ENCODE results near the gene CUL2.

Gene CUL2

GRCh38 chr10:35092851-35093250, 2.7 kb upstream of the CUL2 start:
- Histone ChIP-seq H3K23ac (ENCODE audit: low read depth, low read length, poor library complexity) (no peak overlapping the region), H3K4me2 (ENCODE audit: insufficient read depth, low read length, poor library complexity, severe bottlenecking) (no peak overlapping the region), H3K36me3 (replicated peaks in 1 of 2; ENCODE audit: control insufficient read depth in 2 of 2, insufficient read depth in 2 of 2, low read length in 2 of 2) (peaks cover 0 to 2% of the 10 kb centered on the region in 2 donors), H3K9ac (ENCODE audit: low read depth, low read length, poor library complexity) (no peak overlapping the region), H3K18ac (ENCODE audit: low read length) (no peak overlapping the region), H4K8ac (ENCODE audit: low read depth, low read length) (no peak overlapping the region), H2AFZ (ENCODE audit: low read length) (no peak overlapping the region), H3K4me3 (ENCODE audit: low read length in 2 of 2) (no peak overlapping the region), H2BK5ac (ENCODE audit: low read length) (no peak overlapping the region), H2AK5ac (ENCODE audit: low read depth, low read length) (no peak overlapping the region), H3K4me1 (ENCODE audit: control insufficient read depth in 2 of 2, insufficient read depth in 1 of 2, low read depth in 1 of 2, low read length in 2 of 2) (peaks cover 1 to 4% of the 10 kb centered on the region in 2 donors), H3K4ac (ENCODE audit: low read length) (no peak overlapping the region), H2BK15ac (ENCODE audit: low read length) (no peak overlapping the region), H2BK12ac (ENCODE audit: low read length) (no peak overlapping the region), H2BK120ac (ENCODE audit: low read depth, low read length) (no peak overlapping the region), H3K79me1 (ENCODE audit: low read depth, low read length) (peaks cover 10% of the 10 kb centered on the region), H3K27me3 (ENCODE audit: control insufficient read depth in 3 of 3, insufficient read depth in 3 of 3, low read depth in 1 of 3, low read length in 3 of 3) (no peaks in the 10 kb centered on the region), H3K9me3 (replicated peaks in 1 of 2; ENCODE audit: control insufficient read depth in 2 of 2, insufficient read depth in 1 of 2, low read depth in 1 of 2, low read length in 2 of 2) (peaks cover 0 to 4% of the 10 kb centered on the region in 2 donors), H3K27ac (replicated peaks; ENCODE audit: low read length) (no peak overlapping the region), H4K91ac (ENCODE audit: low read depth, low read length, poor library complexity) (no peak overlapping the region), H3K14ac (ENCODE audit: low read length) (no peak overlapping the region)
- WGBS, 2 donors (ENCODE audit: extremely low coverage in 2 of 2, insufficient read length in 2 of 2, insufficient replicate concordance in 1 of 2), result no CpG with 5 or more reads among the region's 1 CpG
- DNase-seq (ENCODE audit: low spot score), result no peak

- Histone ChIP-seq H4K91ac (ENCODE audit: low read depth, low read length, poor library complexity) (no peak overlapping the region), H3K18ac (ENCODE audit: low read length) (no peak overlapping the region), H3K4me3 (ENCODE audit: low read length in 2 of 2) (no peak overlapping the region), H3K27ac (replicated peaks; ENCODE audit: low read length) (no peak overlapping the region), H2BK12ac (ENCODE audit: low read length) (no peak overlapping the region), H2AFZ (ENCODE audit: low read length) (no peak overlapping the region), H3K36me3 (replicated peaks in 1 of 2; ENCODE audit: control insufficient read depth in 2 of 2, insufficient read depth in 2 of 2, low read length in 2 of 2) (peaks cover 0 to 8% of the 10 kb centered on the region in 2 donors), H3K14ac (ENCODE audit: low read length) (no peak overlapping the region), H4K8ac (ENCODE audit: low read depth, low read length) (no peak overlapping the region), H2AK5ac (ENCODE audit: low read depth, low read length) (no peak overlapping the region), H3K9me3 (replicated peaks in 1 of 2; ENCODE audit: control insufficient read depth in 2 of 2, insufficient read depth in 1 of 2, low read depth in 1 of 2, low read length in 2 of 2) (peaks cover 0 to 4% of the 10 kb centered on the region in 2 donors), H3K4me2 (ENCODE audit: insufficient read depth, low read length, poor library complexity, severe bottlenecking) (no peak overlapping the region), H3K27me3 (ENCODE audit: control insufficient read depth in 3 of 3, insufficient read depth in 3 of 3, low read depth in 1 of 3, low read length in 3 of 3) (no peaks in the 10 kb centered on the region), H3K79me1 (ENCODE audit: low read depth, low read length) (peaks cover 10% of the 10 kb centered on the region), H3K23ac (ENCODE audit: low read depth, low read length, poor library complexity) (no peak overlapping the region), H3K4ac (ENCODE audit: low read length) (no peak overlapping the region), H2BK5ac (ENCODE audit: low read length) (no peak overlapping the region), H2BK120ac (ENCODE audit: low read depth, low read length) (no peak overlapping the region), H3K4me1 (ENCODE audit: control insufficient read depth in 2 of 2, insufficient read depth in 1 of 2, low read depth in 1 of 2, low read length in 2 of 2) (peaks cover 1 to 4% of the 10 kb centered on the region in 2 donors), H3K9ac (ENCODE audit: low read depth, low read length, poor library complexity) (no peak overlapping the region), H2BK15ac (ENCODE audit: low read length) (peak overlapping the region; percentile 26)
- WGBS, 2 donors (ENCODE audit: extremely low coverage in 2 of 2, insufficient read length in 2 of 2, insufficient replicate concordance in 1 of 2), result no CpG with 5 or more reads among the region's 11 CpGs
- no peak for DNase-seq (ENCODE audit: low spot score)
These were observed 2.1 kb upstream of the CUL2 start for GRCh38 chr10:35091994-35092790.

- Histone ChIP-seq H3K23ac (ENCODE audit: low read depth, low read length, poor library complexity) (peak overlapping the region; percentile 57), H3K79me1 (ENCODE audit: low read depth, low read length) (peaks cover 14% of the 10 kb centered on the region), H3K36me3 (replicated peaks in 1 of 2; ENCODE audit: control insufficient read depth in 2 of 2, insufficient read depth in 2 of 2, low read length in 2 of 2) (peaks cover 0 to 8% of the 10 kb centered on the region in 2 donors), H3K18ac (ENCODE audit: low read length) (peak overlapping the region; percentile 80), H3K4me2 (ENCODE audit: insufficient read depth, low read length, poor library complexity, severe bottlenecking) (peak overlapping the region; percentile 69), H4K91ac (ENCODE audit: low read depth, low read length, poor library complexity) (no peak overlapping the region), H3K27me3 (ENCODE audit: control insufficient read depth in 3 of 3, insufficient read depth in 3 of 3, low read depth in 1 of 3, low read length in 3 of 3) (no peaks in the 10 kb centered on the region), H3K4me1 (ENCODE audit: control insufficient read depth in 2 of 2, insufficient read depth in 1 of 2, low read depth in 1 of 2, low read length in 2 of 2) (peaks cover 1 to 4% of the 10 kb centered on the region in 2 donors), H3K9ac (ENCODE audit: low read depth, low read length, poor library complexity) (no peak overlapping the region), H2BK12ac (ENCODE audit: low read length) (no peak overlapping the region), H3K14ac (ENCODE audit: low read length) (peak overlapping the region; percentile 38), H3K4ac (ENCODE audit: low read length) (no peak overlapping the region), H2BK120ac (ENCODE audit: low read depth, low read length) (no peak overlapping the region), H2AK5ac (ENCODE audit: low read depth, low read length) (peak overlapping the region; percentile 63), H2BK5ac (ENCODE audit: low read length) (peak overlapping the region; percentile 93), H4K8ac (ENCODE audit: low read depth, low read length) (no peak overlapping the region), H3K27ac (replicated peaks; ENCODE audit: low read length) (no peak overlapping the region), H2BK15ac (ENCODE audit: low read length) (no peak overlapping the region), H3K9me3 (replicated peaks in 1 of 2; ENCODE audit: control insufficient read depth in 2 of 2, insufficient read depth in 1 of 2, low read depth in 1 of 2, low read length in 2 of 2) (peaks cover 0 to 4% of the 10 kb centered on the region in 2 donors), H3K4me3 (ENCODE audit: low read length in 2 of 2) (peak overlapping the region; percentile 85 to 91), H2AFZ (ENCODE audit: low read length) (peak overlapping the region; percentile 96)
- WGBS, 2 donors (ENCODE audit: extremely low coverage in 2 of 2, insufficient read length in 2 of 2, insufficient replicate concordance in 1 of 2), result no CpG with 5 or more reads among the region's 27 CpGs
- DNase-seq (ENCODE audit: low spot score), result no peak
These were observed 455 bp downstream of the CUL2 start for GRCh38 chr10:35089611-35090161.

GRCh38 chr10:35083242-35083641, 6.9 kb downstream of the CUL2 start:
- no peaks in the 10 kb centered on the region for H3K27me3 ChIP-seq (ENCODE audit: control insufficient read depth in 3 of 3, insufficient read depth in 3 of 3, low read depth in 1 of 3, low read length in 3 of 3)
- no peak overlapping the region for H2AFZ ChIP-seq (ENCODE audit: low read length)
- no peak overlapping the region for H4K91ac ChIP-seq (ENCODE audit: low read depth, low read length, poor library complexity)
- H2BK120ac ChIP-seq (ENCODE audit: low read depth, low read length), result no peak overlapping the region
- no peak overlapping the region for H4K8ac ChIP-seq (ENCODE audit: low read depth, low read length)
- no peaks in the 10 kb centered on the region for H3K4me1 ChIP-seq (ENCODE audit: control insufficient read depth in 2 of 2, insufficient read depth in 1 of 2, low read depth in 1 of 2, low read length in 2 of 2)
- H3K4me3 ChIP-seq (ENCODE audit: low read length in 2 of 2), result no peak overlapping the region
- peaks cover 4% of the 10 kb centered on the region for H3K79me1 ChIP-seq (ENCODE audit: low read depth, low read length)
- no peak overlapping the region for H3K4me2 ChIP-seq (ENCODE audit: insufficient read depth, low read length, poor library complexity, severe bottlenecking)
- H2BK12ac ChIP-seq (ENCODE audit: low read length), result no peak overlapping the region
- WGBS, 2 donors (ENCODE audit: extremely low coverage in 2 of 2, insufficient read length in 2 of 2, insufficient replicate concordance in 1 of 2), result no CpG with 5 or more reads among the region's 1 CpG
- peaks cover 3 to 12% of the 10 kb centered on the region in 2 donors for H3K36me3 ChIP-seq (replicated peaks in 1 of 2; ENCODE audit: control insufficient read depth in 2 of 2, insufficient read depth in 2 of 2, low read length in 2 of 2)
- H3K9ac ChIP-seq (ENCODE audit: low read depth, low read length, poor library complexity), result no peak overlapping the region
- H3K27ac ChIP-seq (replicated peaks; ENCODE audit: low read length), result no peak overlapping the region
- no peak overlapping the region for H3K18ac ChIP-seq (ENCODE audit: low read length)
- no peak overlapping the region for H2BK5ac ChIP-seq (ENCODE audit: low read length)
- H3K14ac ChIP-seq (ENCODE audit: low read length), result no peak overlapping the region
- no peak overlapping the region for H2AK5ac ChIP-seq (ENCODE audit: low read depth, low read length)
- H3K9me3 ChIP-seq (replicated peaks in 1 of 2; ENCODE audit: control insufficient read depth in 2 of 2, insufficient read depth in 1 of 2, low read depth in 1 of 2, low read length in 2 of 2), result peaks cover 0 to 25% of the 10 kb centered on the region in 2 donors
- H3K23ac ChIP-seq (ENCODE audit: low read depth, low read length, poor library complexity), result no peak overlapping the region
- H3K4ac ChIP-seq (ENCODE audit: low read length), result no peak overlapping the region
- no peak overlapping the region for H2BK15ac ChIP-seq (ENCODE audit: low read length)
- DNase-seq (ENCODE audit: low spot score), result no peak

Data from neuronal stem cell (in vitro differentiated cells).